GM12864 (cell line): ENCODE measurements around the gene GKN2.

Experiments used
- DNase-seq: peaks from one replicate; pipeline ENCODE4 v3.0.0-alpha.2; 2011; ENCODE audit warnings: low read depth
- H3K4me3 ChIP-seq: 2 replicates; pipeline ENCODE4 v1.5.1; 2011; ENCODE audit warnings: mild to moderate bottlenecking, low read depth, low read length, control low read depth
- TF ChIP-seq, protein P1 (sequence below): IDR thresholded peaks from 2 replicates; pipeline ENCODE4 v1.5.1; 2011; ENCODE audit warnings: low read depth, mild to moderate bottlenecking, moderate library complexity, low read length, control low read depth, inconsistent platforms; ENCODE audit errors: missing control alignments

The GKN2 gene

DNA sequence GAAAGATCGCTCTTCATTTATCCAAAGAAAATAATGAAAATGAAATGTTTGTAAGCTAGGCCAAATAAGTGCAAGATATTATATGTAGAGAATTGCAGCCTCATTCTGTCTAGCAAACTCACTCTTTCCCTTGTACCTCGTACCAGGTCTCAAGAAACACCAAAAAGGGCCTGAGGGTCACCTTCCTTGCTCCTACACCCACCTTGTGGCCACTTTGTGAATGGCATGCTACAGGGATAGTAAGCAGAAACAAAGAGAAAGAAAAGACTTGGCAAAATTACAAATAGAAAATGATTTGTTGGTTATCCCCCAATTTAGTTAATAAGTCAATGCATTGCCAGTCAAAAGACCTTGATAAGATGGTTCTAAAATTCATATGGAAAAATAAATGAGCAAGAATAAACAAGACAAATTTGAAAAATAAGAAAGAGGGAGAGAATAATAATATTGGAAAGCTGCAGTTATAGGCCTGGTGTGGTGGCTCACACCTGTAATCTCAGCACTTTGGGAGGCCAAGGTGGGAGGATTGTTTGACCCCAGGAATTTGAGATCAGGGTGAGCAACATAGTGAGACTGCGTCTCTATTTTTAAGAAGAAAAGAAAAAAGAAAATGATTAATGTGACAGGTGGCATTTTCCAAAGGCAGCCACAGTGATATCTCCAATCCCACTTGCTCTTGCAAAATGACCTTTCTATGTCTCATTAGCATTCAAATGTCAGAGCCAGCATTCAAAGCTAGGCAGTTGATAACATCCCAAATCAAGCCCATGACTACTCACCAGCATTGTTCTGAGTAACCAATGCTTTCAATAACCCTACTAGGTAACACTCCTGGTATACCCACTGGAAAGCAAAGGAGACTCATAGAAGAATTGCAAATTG lies 42.7 kb downstream of the GKN2 start:
- DNase-seq: peak; percentile 80
- H3K4me3 ChIP-seq: no peak overlapping the region
- TF ChIP-seq, protein P1, sequence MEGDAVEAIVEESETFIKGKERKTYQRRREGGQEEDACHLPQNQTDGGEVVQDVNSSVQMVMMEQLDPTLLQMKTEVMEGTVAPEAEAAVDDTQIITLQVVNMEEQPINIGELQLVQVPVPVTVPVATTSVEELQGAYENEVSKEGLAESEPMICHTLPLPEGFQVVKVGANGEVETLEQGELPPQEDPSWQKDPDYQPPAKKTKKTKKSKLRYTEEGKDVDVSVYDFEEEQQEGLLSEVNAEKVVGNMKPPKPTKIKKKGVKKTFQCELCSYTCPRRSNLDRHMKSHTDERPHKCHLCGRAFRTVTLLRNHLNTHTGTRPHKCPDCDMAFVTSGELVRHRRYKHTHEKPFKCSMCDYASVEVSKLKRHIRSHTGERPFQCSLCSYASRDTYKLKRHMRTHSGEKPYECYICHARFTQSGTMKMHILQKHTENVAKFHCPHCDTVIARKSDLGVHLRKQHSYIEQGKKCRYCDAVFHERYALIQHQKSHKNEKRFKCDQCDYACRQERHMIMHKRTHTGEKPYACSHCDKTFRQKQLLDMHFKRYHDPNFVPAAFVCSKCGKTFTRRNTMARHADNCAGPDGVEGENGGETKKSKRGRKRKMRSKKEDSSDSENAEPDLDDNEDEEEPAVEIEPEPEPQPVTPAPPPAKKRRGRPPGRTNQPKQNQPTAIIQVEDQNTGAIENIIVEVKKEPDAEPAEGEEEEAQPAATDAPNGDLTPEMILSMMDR: peak; percentile 86

- H3K4me3 ChIP-seq: no peak overlapping the region; the same call in 1 of the 2 replicates
- DNase-seq: peak; percentile 95
- TF ChIP-seq, protein P1: no peak
Observed at GRCh38 chr2:68908392-68908970, 44.2 kb downstream of the GKN2 start.

GRCh38 chr2:68907920-68908253 lies 44.8 kb downstream of the GKN2 start:
- H3K4me3 ChIP-seq: no peak overlapping the region
- TF ChIP-seq, protein P1: no peak
- no peak for DNase-seq

- TF ChIP-seq, protein P1: no peak
- DNase-seq: no peak
- H3K4me3 ChIP-seq: no peak overlapping the region
Observed at GRCh38 chr2:68907232-68907919, 45.3 kb downstream of the GKN2 start.

DNA sequence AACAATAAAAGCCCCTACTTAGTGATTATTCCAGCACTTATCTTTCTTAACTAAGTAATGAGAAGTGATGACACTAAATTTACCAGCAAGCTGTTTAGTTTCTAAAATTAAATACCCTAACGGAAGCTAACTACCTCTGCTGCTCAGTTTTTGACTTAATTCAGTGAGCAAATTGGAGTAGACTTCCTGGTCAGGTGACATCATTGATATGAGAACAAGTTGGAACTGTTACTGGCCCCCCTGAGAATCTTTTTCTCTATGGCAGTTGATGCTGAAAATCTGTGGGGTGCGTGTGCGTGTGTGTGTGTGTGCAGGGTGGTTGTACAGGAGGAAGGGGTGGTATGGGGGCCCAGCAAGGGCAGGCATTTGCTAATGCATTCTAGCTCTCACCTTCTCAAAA lies 46.0 kb downstream of the GKN2 start:
- TF ChIP-seq, protein P1: no peak
- H3K4me3 ChIP-seq: no peak overlapping the region
- DNase-seq: no peak

- H3K4me3 ChIP-seq: no peak overlapping the region
- DNase-seq: no peak
- TF ChIP-seq, protein P1: no peak
Observed at GRCh38 chr2:68905116-68905515, 47.6 kb downstream of the GKN2 start.
